Vagina (tissue), 2 donors: ENCODE data around the gene TMEM91.

Source experiments
- CTCF ChIP-seq, 3 experiments: fragments of 450-650 bp in 2 of 3; fragments of 200-600 bp in 1 of 3; sonication (generic) in 1 of 3; IDR thresholded peaks; one replicate each; pipeline ENCODE4 v1.5.1; 2017 to 2019; ENCODE audit warnings: antibody characterized with exemption in 3 of 3, mild to moderate bottlenecking in 2 of 3, moderate library complexity in 2 of 3
- POLR2A ChIP-seq, 2 donors: fragments of 450-650 bp; IDR thresholded peaks; one replicate each; pipeline ENCODE4 v1.6.1; 2017; ENCODE audit warnings: antibody characterized with exemption in 2 of 2, mild to moderate bottlenecking in 2 of 2, moderate library complexity in 2 of 2
- POLR2AphosphoS5 ChIP-seq, 2 donors: sonication (generic); formaldehyde crosslinking; IDR thresholded peaks; one replicate each; pipeline ENCODE4 v1.9.0; 2017; ENCODE audit warnings: antibody characterized with exemption in 2 of 2, mild to moderate bottlenecking in 2 of 2, low read depth in 1 of 2; ENCODE audit not compliant: insufficient read depth in 1 of 2

- TF ChIP-seq CTCF (IDR thresholded peaks at IDR 0.05) (no peak), POLR2AphosphoS5 (IDR thresholded peaks at IDR 0.05; ENCODE audit: insufficient read depth in 1 of 2, low read depth in 1 of 2) (no peak), POLR2A (IDR thresholded peaks at IDR 0.05) (no peak)
Observed at GRCh38 chr19:41330481-41330880, 45.9 kb upstream of the TMEM91 start.
